Activated CD4-positive, alpha-beta T cell treated with anti-CD3 and anti-CD28 coated beads, Interleukin-2, amount 10 ng/mL, durations not matched to agents 24 days and 14 days (primary cell): ENCODE results near the gene ABCC2. TPM values are rescaled to one million over a fixed set of nuclear protein-coding genes. Genes with fewer than 3 reads are reported as not detected.

Source experiments
- DNase-seq: peaks from one replicate; pipeline ENCODE4 v3.0.0; 2022
- H3K27ac Mint-ChIP-seq: one replicate; pipeline ENCODE4 v1.8.0; 2022; ENCODE audit warnings: mild to moderate bottlenecking, mixed read lengths
- H3K27me3 Mint-ChIP-seq: one replicate; pipeline ENCODE4 v1.8.0; 2022; ENCODE audit warnings: mixed read lengths
- H3K36me3 Mint-ChIP-seq: one replicate; pipeline ENCODE4 v1.8.0; 2022; ENCODE audit warnings: low read depth, mild to moderate bottlenecking, mixed read lengths
- H3K4me1 Mint-ChIP-seq: one replicate; pipeline ENCODE4 v1.8.0; 2021; ENCODE audit warnings: mixed read lengths
- H3K4me3 Mint-ChIP-seq: one replicate; pipeline ENCODE4 v1.8.0; 2022; ENCODE audit warnings: mild to moderate bottlenecking, moderate library complexity, mixed read lengths
- H3K9me3 Mint-ChIP-seq: one replicate; pipeline ENCODE4 v1.8.0; 2021; ENCODE audit warnings: mixed read lengths
- intact Hi-C: fragments of 100-400 bp; cut with micrococcal nuclease; formaldehyde crosslinking; loops from one replicate; pipeline ENCODE4 v1.15.1; 2023
- total RNA-seq: library from RNA; stranded (reverse); gene quantifications from 2 replicates; pipeline ENCODE4 v1.2.3, GENCODE V29; 2022

The ABCC2 gene
- total RNA-seq, 1 donor from 2014 or later = 1.3 TPM

DNA sequence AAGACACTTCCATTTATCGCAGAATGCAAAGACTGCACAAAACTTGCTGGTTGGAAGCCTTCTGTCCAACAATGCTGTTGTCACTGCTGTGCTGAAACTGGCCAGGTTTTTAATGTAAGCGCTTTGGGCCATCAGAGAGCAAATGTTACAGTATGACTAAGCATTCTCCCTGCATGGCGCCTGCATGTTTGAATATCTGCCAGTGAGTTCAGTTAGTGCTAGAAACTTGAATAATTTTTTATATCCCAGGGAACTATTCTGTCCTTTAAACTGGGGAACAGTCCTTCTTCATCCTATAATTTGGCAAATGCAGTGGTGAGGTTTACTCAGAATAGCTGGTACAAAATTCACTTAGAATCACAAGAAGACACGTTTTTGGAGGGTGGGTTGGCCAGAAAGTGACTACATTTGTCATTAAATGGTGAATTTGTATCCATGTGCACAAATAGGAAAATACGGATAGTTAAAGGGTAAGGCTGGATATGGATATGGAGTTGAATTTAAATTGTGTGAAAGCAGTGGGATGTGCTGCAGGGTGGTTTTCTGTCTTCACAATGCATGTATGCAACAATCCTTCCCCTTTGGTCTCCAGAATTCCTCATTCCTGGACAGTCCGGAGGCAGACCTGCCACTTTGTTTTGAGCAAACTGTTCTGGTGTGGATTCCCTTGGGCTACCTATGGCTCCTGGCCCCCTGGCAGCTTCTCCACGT is 1.7 kb downstream of the ABCC2 start:
- Mint-ChIP-seq H3K27me3 (peaks cover 4% of the 10 kb centered on the region), H3K27ac (no peak overlapping the region), H3K36me3 (no peaks in the 10 kb centered on the region), H3K9me3 (no peaks in the 10 kb centered on the region), H3K4me3 (no peak overlapping the region), H3K4me1 (peaks cover 5% of the 10 kb centered on the region)
- intact Hi-C loops = no loop called here
- no peak for DNase-seq

DNA sequence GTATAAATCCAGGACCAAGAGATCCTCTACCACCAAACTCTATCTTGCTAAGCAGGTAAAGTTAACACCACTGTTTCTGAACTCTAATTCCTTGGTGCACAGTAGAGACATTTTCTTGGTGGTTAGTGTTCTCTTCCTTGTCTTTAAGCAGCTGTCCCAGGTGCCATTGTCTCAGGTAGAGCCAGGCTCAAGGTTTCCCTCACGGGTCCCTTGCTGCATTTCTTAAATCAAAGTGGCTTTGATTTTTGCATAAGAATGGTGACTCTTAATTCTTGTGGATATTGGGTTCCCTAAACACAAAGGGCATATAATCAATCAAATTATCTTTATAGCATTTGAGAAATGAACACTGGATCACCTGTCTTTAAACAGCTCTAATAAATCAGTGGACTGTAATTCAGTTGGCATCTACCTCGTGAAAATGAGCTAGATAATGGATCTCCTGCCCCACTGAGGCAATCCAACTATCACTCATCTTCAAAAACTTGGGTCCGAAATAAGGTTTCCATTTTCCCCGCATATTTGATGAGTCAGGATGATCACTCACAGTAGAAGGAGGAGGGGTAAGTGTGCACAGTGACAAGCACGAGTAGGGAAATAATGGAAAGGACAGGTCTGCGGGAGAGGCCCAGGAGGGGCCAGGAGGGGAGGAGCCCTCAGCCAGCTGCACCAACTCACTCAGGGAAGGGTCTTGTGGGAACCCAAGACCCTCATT is 2.4 kb downstream of the ABCC2 start:
- Mint-ChIP-seq H3K4me3 (no peak overlapping the region), H3K4me1 (no peaks in the 10 kb centered on the region), H3K36me3 (no peaks in the 10 kb centered on the region), H3K27me3 (peaks cover 5% of the 10 kb centered on the region), H3K27ac (no peak overlapping the region), H3K9me3 (no peaks in the 10 kb centered on the region)
- no peak for DNase-seq
- intact Hi-C loops = no loop called here

DNA sequence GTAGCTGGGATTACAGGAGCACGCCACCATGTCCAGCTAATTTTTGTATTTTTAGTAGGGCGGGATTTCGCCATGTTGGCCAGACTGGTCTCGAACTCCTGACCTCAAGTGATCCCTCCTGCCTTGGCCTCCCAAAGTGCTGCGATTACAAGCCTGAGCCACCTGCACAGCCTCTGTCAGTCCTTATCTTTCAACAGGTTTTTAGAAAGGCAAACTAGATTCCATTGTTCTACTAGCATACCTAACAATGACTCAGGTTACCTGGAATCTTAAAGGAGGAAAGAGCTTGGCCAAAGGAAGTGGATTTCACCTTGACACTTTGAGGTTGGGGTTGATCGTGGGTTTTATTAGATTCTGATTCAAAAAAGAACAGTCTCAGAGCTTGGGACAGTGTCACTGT is 3.2 kb downstream of the ABCC2 start:
- Mint-ChIP-seq H3K4me1 (no peaks in the 10 kb centered on the region), H3K27me3 (peaks cover 5% of the 10 kb centered on the region), H3K36me3 (no peaks in the 10 kb centered on the region), H3K27ac (no peak overlapping the region), H3K4me3 (no peak overlapping the region), H3K9me3 (no peaks in the 10 kb centered on the region)
- intact Hi-C loops = no loop called here
- DNase-seq = no peak

DNA sequence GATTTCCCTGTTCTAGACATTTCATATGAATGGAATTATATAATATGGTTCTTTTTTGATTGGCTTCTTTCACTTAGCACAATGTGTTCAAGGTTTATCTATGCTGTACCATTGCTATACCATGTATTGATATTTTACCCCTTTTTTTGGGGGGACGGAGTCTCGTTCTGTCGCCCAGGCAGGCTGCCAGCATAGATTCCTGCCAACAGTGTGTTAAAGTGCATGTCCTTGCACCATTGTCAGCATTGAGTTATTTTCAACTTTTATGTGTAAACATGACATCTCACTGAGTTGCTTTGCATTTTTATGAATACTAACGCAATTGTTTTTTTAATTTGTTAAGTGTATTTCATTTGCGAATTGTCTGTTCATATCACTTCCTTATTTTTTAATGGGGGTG is 4.9 kb downstream of the ABCC2 start:
- H3K27me3 Mint-ChIP-seq = peaks cover 5% of the 10 kb centered on the region
- no peak overlapping the region for H3K4me3 Mint-ChIP-seq
- no peaks in the 10 kb centered on the region for H3K36me3 Mint-ChIP-seq
- H3K27ac Mint-ChIP-seq = no peak overlapping the region
- intact Hi-C loops = no loop called here
- DNase-seq = no peak
- no peaks in the 10 kb centered on the region for H3K9me3 Mint-ChIP-seq
- no peaks in the 10 kb centered on the region for H3K4me1 Mint-ChIP-seq

DNA sequence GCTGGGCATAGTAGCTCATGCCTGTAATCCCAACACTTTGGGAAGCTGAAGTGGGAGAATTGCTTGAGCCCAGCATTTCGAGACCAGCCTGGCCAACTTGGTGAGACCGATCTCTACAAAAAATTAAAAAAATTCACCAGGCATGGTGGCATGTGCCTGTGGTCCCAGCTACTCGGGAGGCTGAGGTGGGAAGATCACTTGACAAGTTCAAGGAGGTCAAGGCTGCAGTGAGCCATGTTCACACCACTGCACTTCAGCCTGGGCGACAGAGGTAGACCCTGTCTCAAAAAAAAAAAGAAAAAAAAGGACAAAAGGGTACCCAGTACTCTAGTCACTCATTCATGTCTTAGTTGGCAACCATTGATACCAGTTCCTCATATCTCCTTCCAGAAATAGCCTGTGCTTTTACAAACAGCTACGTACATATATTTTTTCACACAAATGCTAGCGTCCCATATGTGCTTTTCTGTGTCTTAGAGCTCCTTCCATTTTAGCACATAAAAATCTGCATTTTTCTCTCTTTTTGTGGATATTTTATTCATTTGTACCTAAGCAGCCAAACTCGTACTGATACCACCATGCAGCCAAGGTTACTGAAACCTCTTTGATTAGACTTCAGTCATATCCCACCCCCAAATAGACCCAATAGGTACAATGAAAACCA is 5.5 kb downstream of the ABCC2 start:
- DNase-seq = no peak
- no peaks in the 10 kb centered on the region for H3K36me3 Mint-ChIP-seq
- no peak overlapping the region for H3K4me3 Mint-ChIP-seq
- no peak overlapping the region for H3K27ac Mint-ChIP-seq
- peaks cover 5% of the 10 kb centered on the region for H3K27me3 Mint-ChIP-seq
- no peaks in the 10 kb centered on the region for H3K9me3 Mint-ChIP-seq
- intact Hi-C loops = no loop called here
- H3K4me1 Mint-ChIP-seq = no peaks in the 10 kb centered on the region

DNA sequence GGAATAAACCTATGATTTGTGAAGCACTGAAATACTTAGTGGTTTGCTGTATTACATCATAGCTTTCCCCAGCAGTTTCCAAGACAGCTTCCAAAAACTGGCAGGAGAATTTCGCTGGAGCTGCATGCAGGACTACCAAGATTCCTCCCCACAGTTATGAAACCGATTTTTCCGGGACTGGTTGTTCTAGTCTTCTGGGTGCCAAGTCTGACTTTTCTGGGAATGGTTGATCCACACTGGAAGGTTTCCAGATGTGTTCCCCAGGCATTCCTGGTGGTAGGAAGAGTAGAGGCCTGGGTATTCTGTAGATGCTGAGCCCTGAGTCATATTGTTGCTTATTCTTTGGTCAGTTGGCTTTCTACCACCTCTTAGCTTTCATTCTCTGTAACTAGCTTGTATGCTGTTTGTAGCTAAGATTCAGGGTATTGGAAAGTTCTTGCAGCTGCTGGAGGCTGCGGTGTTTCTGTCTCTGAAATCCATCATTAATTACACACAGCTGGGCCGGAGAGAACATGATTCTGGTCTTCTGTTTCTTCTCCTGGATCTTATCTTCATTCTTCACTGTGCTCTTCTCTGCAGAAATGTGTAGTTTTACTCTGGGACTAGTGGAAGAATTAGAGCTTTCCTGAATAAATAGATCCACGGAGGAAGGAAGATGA is 6.3 kb downstream of the ABCC2 start:
- Mint-ChIP-seq H3K4me1 (no peaks in the 10 kb centered on the region), H3K9me3 (no peaks in the 10 kb centered on the region), H3K4me3 (no peak overlapping the region), H3K27ac (no peak overlapping the region), H3K36me3 (no peaks in the 10 kb centered on the region), H3K27me3 (peaks cover 5% of the 10 kb centered on the region)
- intact Hi-C loops = no loop called here
- no peak for DNase-seq

DNA sequence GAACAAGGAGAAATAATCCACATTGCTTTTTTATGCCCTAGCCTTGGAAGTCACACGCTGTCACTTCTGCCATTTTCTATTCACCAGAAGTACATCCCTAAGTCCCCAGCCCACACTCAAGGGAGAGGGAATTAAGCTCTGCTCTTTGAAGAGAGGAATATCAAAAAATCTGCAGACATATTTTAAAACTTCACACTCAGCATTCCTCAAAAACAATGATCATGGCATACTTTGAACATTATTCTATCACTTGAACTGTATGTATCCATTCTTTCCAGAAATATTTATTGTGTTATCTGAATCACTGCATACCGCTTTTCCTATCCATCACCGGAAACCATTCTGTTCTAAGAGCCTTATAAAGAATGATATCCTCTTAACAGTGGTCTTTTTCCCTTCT is 9.4 kb downstream of the ABCC2 start:
- H3K4me3 Mint-ChIP-seq = no peak overlapping the region
- peaks cover 5% of the 10 kb centered on the region for H3K27me3 Mint-ChIP-seq
- H3K36me3 Mint-ChIP-seq = no peaks in the 10 kb centered on the region
- no peak overlapping the region for H3K27ac Mint-ChIP-seq
- intact Hi-C loops = no loop called here
- DNase-seq = no peak
- no peaks in the 10 kb centered on the region for H3K4me1 Mint-ChIP-seq
- no peaks in the 10 kb centered on the region for H3K9me3 Mint-ChIP-seq

DNA sequence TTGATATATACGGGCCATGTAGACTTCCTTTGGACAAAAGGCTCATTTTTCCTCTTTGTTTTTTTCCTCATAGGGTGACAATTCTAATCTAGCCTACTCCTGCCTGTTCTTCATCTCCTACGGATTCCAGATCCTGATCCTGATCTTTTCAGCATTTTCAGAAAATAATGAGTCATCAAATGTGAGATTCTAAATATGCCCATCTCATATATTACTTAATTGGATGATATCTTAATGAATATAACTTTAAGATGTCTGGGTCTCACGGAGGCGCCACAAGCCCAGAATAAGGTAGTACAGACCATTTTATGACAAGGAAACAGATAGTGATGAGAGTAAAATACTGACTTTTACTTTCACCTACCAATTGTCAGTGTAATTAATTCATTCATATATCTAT is 11.4 kb downstream of the ABCC2 start:
- H3K27me3 Mint-ChIP-seq = peaks cover 3% of the 10 kb centered on the region
- H3K4me1 Mint-ChIP-seq = no peaks in the 10 kb centered on the region
- no peak overlapping the region for H3K4me3 Mint-ChIP-seq
- intact Hi-C loops = no loop called here
- H3K9me3 Mint-ChIP-seq = no peaks in the 10 kb centered on the region
- no peak overlapping the region for H3K27ac Mint-ChIP-seq
- no peak for DNase-seq
- H3K36me3 Mint-ChIP-seq = no peaks in the 10 kb centered on the region

DNA sequence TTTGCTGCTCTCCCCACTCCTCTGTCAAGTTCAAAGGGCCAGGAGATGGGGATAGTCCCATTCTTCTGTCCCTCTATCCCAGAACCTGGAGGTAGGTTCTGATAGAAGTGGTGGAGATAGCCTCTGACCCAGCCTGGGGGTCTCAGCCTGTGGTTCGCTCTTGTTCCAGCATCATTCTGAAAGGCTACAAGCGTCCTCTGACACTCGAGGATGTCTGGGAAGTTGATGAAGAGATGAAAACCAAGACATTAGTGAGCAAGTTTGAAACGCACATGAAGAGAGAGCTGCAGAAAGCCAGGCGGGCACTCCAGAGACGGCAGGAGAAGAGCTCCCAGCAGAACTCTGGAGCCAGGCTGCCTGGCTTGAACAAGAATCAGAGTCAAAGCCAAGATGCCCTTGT is 14.5 kb downstream of the ABCC2 start:
- Mint-ChIP-seq H3K27ac (no peak overlapping the region), H3K9me3 (no peaks in the 10 kb centered on the region)
- intact Hi-C loops = no loop called here

DNA sequence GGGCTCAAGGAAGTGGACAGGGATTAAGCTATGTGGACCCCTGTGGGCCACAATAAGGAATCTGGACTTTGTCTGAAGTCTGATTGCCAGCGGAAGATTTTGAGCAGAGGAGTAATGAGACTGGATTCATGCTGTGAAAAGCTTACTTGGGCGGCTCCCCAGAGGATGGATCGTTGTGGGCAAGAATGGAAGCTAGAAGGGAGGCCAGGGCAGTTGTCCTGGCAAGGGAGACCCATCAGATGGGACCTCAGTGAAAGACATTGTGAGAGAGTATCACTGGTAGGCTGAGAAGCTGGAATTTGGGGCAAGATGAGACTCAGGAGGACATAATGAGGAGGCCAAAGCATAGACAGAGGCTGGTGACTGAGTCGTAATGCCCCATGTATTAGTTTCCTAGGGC is 15.6 kb downstream of the ABCC2 start:
- H3K27me3 Mint-ChIP-seq = peaks cover 2% of the 10 kb centered on the region
- no peaks in the 10 kb centered on the region for H3K9me3 Mint-ChIP-seq
- DNase-seq = no peak
- no peaks in the 10 kb centered on the region for H3K36me3 Mint-ChIP-seq
- H3K27ac Mint-ChIP-seq = no peak overlapping the region
- H3K4me1 Mint-ChIP-seq = no peaks in the 10 kb centered on the region
- no peak overlapping the region for H3K4me3 Mint-ChIP-seq
- intact Hi-C loops = no loop called here

More for the DNA sequence above, 14.5 kb downstream of the ABCC2 start:
- Mint-ChIP-seq H3K4me3 (no peak overlapping the region), H3K27me3 (peaks cover 2% of the 10 kb centered on the region), H3K36me3 (no peaks in the 10 kb centered on the region), H3K4me1 (no peaks in the 10 kb centered on the region)
- no peak for DNase-seq

DNA sequence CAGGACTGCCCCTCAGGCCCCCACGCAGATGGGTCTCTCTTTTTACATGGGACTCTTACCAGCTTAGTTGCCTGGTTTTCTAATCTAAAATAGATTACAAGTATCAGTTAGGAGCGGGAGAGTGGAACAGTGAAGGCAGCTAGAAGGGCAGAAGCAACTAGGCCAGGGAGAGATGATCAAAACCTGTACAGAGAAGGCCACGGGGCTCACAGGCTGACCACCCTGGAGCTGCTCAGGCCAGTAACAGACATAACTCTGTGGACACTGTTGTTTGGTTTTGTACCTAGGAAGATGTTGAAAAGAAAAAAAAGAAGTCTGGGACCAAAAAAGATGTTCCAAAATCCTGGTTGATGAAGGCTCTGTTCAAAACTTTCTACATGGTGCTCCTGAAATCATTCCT is 16.5 kb downstream of the ABCC2 start:
- intact Hi-C loops = no loop called here
- no peak for DNase-seq
- H3K4me3 Mint-ChIP-seq = no peak overlapping the region
- H3K4me1 Mint-ChIP-seq = no peaks in the 10 kb centered on the region
- H3K27ac Mint-ChIP-seq = no peak overlapping the region
- peaks cover 4% of the 10 kb centered on the region for H3K27me3 Mint-ChIP-seq
- H3K9me3 Mint-ChIP-seq = no peaks in the 10 kb centered on the region
- H3K36me3 Mint-ChIP-seq = no peaks in the 10 kb centered on the region

DNA sequence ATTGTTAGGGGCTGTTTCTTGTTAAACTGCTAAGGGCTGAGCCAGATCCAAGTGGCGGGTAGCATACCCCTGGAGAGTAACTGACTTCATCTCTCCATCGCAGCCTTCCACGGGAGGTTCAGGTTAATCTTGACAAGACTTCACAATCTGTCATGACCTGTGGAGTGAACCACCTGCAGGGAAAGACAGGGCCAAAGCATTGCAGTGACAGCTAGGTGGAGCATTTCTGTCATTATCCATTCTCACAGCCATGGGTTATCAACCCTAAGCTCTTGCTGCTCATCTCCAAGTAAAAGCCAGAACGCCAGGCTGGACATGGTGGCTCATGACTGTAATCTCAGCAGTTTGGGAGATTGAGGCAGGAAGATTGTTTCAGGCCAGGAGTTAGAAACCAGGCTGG is 17.2 kb downstream of the ABCC2 start:
- Mint-ChIP-seq H3K27me3 (peaks cover 4% of the 10 kb centered on the region), H3K4me1 (no peaks in the 10 kb centered on the region), H3K4me3 (no peak overlapping the region), H3K36me3 (no peaks in the 10 kb centered on the region), H3K9me3 (no peaks in the 10 kb centered on the region), H3K27ac (no peak overlapping the region)
- intact Hi-C loops = no loop called here
- no peak for DNase-seq

DNA sequence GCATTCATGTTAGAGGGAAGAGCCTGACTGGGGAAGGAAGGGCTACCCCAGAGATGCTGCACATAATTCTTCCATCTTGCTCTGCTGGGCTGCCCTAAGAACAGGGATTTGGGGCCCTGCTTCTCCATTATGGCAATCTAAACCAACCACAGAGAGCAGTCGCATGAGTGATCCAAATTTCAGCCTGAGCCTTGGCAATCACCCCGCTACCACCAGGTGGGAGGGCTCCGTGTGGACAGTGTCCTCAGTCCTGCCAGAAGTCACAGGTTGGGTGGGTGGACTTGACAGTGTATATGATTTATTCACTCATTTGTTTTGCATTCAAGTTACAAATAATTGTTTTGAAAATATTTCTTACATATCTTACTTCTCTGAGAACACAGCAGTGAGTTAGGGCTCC is 22.0 kb downstream of the ABCC2 start:
- no peak for DNase-seq
- intact Hi-C loops = no loop called here
- H3K27me3 Mint-ChIP-seq = peaks cover 4% of the 10 kb centered on the region
- no peaks in the 10 kb centered on the region for H3K36me3 Mint-ChIP-seq
- H3K4me3 Mint-ChIP-seq = no peak overlapping the region
- H3K9me3 Mint-ChIP-seq = no peaks in the 10 kb centered on the region
- no peak overlapping the region for H3K27ac Mint-ChIP-seq
- H3K4me1 Mint-ChIP-seq = no peaks in the 10 kb centered on the region

DNA sequence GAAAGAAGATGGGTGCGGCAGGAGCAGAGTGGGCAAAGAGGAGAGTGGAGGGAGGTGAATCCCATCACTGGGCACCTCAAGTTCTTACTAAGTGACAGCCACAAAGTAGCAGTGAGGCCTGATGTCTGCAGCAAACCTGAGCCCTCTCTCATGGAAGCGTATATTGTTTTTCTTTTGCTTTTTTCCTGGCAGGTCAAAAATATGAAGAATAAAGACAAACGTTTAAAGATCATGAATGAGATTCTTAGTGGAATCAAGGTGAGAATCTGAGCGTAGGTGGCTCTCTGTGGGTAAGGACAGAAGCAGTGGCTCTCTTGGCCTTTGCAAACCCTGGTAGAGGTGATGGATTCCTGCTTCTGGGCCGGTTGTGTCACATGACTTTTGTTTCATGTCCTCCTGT is 22.8 kb downstream of the ABCC2 start:
- Mint-ChIP-seq H3K27me3 (peaks cover 4% of the 10 kb centered on the region), H3K4me1 (no peaks in the 10 kb centered on the region), H3K4me3 (no peak overlapping the region), H3K36me3 (no peaks in the 10 kb centered on the region), H3K27ac (no peak overlapping the region), H3K9me3 (no peaks in the 10 kb centered on the region)
- intact Hi-C loops = no loop called here
- DNase-seq = no peak
